ENCODE data around the gene FABP6.
A peak's percentile ranks its signal among the peaks of the same experiment; 100 is the strongest.

The FABP6 gene

GRCh38 chr5:160263326-160263855 lies 34.1 kb downstream of the FABP6 start:
- no peak for DNase-seq

- no peak for DNase-seq
Observed at GRCh38 chr5:160266044-160266443, 36.7 kb downstream of the FABP6 start.

GRCh38 chr5:160266752-160267345 lies 37.5 kb downstream of the FABP6 start:
- no peak for DNase-seq

GRCh38 chr5:160268121-160268520 lies 38.8 kb downstream of the FABP6 start:
- no peak for DNase-seq

- DNase-seq = no peak
Observed at GRCh38 chr5:160269017-160269416, 39.7 kb downstream of the FABP6 start.

- DNase-seq = no peak
Observed at GRCh38 chr5:160270704-160271103, 41.4 kb downstream of the FABP6 start.

GRCh38 chr5:160271396-160271795 lies 42.1 kb downstream of the FABP6 start:
- DNase-seq = peak; percentile 13

GRCh38 chr5:160271836-160272235 lies 42.5 kb downstream of the FABP6 start:
- DNase-seq = no peak

- DNase-seq = no peak
Observed at GRCh38 chr5:160272264-160272663, 43.0 kb downstream of the FABP6 start.

- no peak for DNase-seq
Observed at GRCh38 chr5:160272889-160273288, 43.6 kb downstream of the FABP6 start.

- DNase-seq = no peak
Observed at GRCh38 chr5:160274483-160274931, 45.2 kb downstream of the FABP6 start.

GRCh38 chr5:160278343-160278742 lies 49.0 kb downstream of the FABP6 start:
- no peak for DNase-seq

- DNase-seq = no peak
Observed at GRCh38 chr5:160280384-160281095, 51.2 kb downstream of the FABP6 start.

GRCh38 chr5:160281275-160281674 lies 52.0 kb downstream of the FABP6 start:
- no peak for DNase-seq

GRCh38 chr5:160284291-160284873 lies 55.1 kb downstream of the FABP6 start:
- no peak for DNase-seq

GRCh38 chr5:160285316-160285715 lies 56.0 kb downstream of the FABP6 start:
- no peak for DNase-seq

GRCh38 chr5:160286947-160287346 lies 57.6 kb downstream of the FABP6 start:
- DNase-seq = no peak

- DNase-seq = peak; percentile 51
Observed at GRCh38 chr5:160287378-160288051, 58.2 kb downstream of the FABP6 start.
